ENCODE measurements around the gene FBXO46. TPM values are rescaled to one million over a fixed set of nuclear protein-coding genes. Genes with fewer than 3 reads are reported as not detected.
A peak's percentile ranks its signal among the peaks of the same experiment; 100 is the strongest.

FBXO46 gene
- polyA plus RNA-seq, 1 experiment = 1.4 TPM

- H3K4me3 ChIP-seq (ENCODE audit: low read depth, low read length) = peak overlapping the region; percentile 25; the same call in 1 of the 2 replicates
- POLR2A ChIA-PET = interaction anchor here (0.6 to 1.0 kb wide), 6 partner anchors 9 to 214 kb away, joined by 3 to 8 read pairs (median 4); partner anchors contain the start of gene SNRPD2
Observed at GRCh38 chr19:45670670-45671453, 59.8 kb downstream of the FBXO46 start.

GRCh38 chr19:45668342-45668871 is 62.3 kb downstream of the FBXO46 start:
- no peak for DNase-seq (ENCODE audit: low read depth, low spot score)
- POLR2A ChIA-PET = interaction anchor here (0.9 kb wide), 1 partner anchor 23 kb away, joined by 3 read pairs; no protein-coding TSS in a partner anchor
- H3K27me3 ChIP-seq (ENCODE audit: control insufficient read depth, insufficient read depth, low read length) = peaks cover 5% of the 10 kb centered on the region
- peak overlapping the region; percentile 60 for H3K4me3 ChIP-seq (ENCODE audit: low read depth, low read length)
- CTCF ChIA-PET = no interaction called here
- no peak overlapping the region for H3K27ac ChIP-seq (ENCODE audit: low read depth, low read length)
- no peak for TF ChIP-seq CTCF (IDR thresholded peaks at IDR 0.05; ENCODE audit: low read depth, low read length)
- peaks cover 9% of the 10 kb centered on the region; the same call in 1 of the 2 replicates for H3K9me3 ChIP-seq (ENCODE audit: control insufficient read depth, insufficient read depth, low read length)

More at GRCh38 chr19:45670670-45671453, 59.8 kb downstream of the FBXO46 start:
- TF ChIP-seq CTCF (IDR thresholded peaks at IDR 0.05; ENCODE audit: low read depth, low read length) = no peak
- H3K27me3 ChIP-seq (ENCODE audit: control insufficient read depth, insufficient read depth, low read length) = peaks cover 3% of the 10 kb centered on the region
- H3K9me3 ChIP-seq (ENCODE audit: control insufficient read depth, insufficient read depth, low read length) = peaks cover 9% of the 10 kb centered on the region; the same call in 1 of the 2 replicates
- DNase-seq (ENCODE audit: low read depth, low spot score) = peak; percentile 36
- CTCF ChIA-PET = interaction anchor here (1.1 kb wide), 1 partner anchor 10 kb away, joined by 3 read pairs; no protein-coding TSS in a partner anchor
- H3K27ac ChIP-seq (ENCODE audit: low read depth, low read length) = no peak overlapping the region

- POLR2A ChIA-PET = no interaction called here
- CTCF ChIA-PET = no interaction called here
- Histone ChIP-seq H3K4me3 (ENCODE audit: low read depth, low read length) (peak within 1 kb of the TSS; percentile 60), H3K27me3 (ENCODE audit: control insufficient read depth, insufficient read depth, low read length) (peaks cover 5% of the 10 kb centered on the region), H3K27ac (ENCODE audit: low read depth, low read length) (no peak within 1 kb of the TSS), H3K9me3 (ENCODE audit: control insufficient read depth, insufficient read depth, low read length) (peaks cover 9% of the 10 kb centered on the region; the same call in 1 of the 2 replicates)
- DNase-seq (ENCODE audit: low read depth, low spot score) = no peak
- no peak for TF ChIP-seq CTCF (IDR thresholded peaks at IDR 0.05; ENCODE audit: low read depth, low read length)
Observed at GRCh38 chr19:45667620-45668341, 62.9 kb downstream of the FBXO46 start, which contains the start of gene GIPR. GIPR (plus strand) TSS chr19:45668221; CDS start chr19:45669521, 1,300 bp downstream.

GRCh38 chr19:45664575-45664974 is 66.1 kb downstream of the FBXO46 start:
- TF ChIP-seq CTCF (IDR thresholded peaks at IDR 0.05; ENCODE audit: low read depth, low read length) = no peak
- Histone ChIP-seq H3K9me3 (ENCODE audit: control insufficient read depth, insufficient read depth, low read length) (no peaks in the 10 kb centered on the region; the same call in 1 of the 2 replicates), H3K27ac (ENCODE audit: low read depth, low read length) (no peak overlapping the region), H3K27me3 (ENCODE audit: control insufficient read depth, insufficient read depth, low read length) (peaks cover 7% of the 10 kb centered on the region), H3K4me3 (ENCODE audit: low read depth, low read length) (no peak overlapping the region)
- ChIA-PET POLR2A (no interaction called here), CTCF (no interaction called here)
- DNase-seq (ENCODE audit: low read depth, low spot score) = no peak

Measured in AG04450 (cell line).